ENCODE results near the gene SH2D5.

SH2D5 gene

GRCh38 chr1:20732588-20733359, at the start of gene SH2D5:
Gene SH2D5 (minus strand): TSS chr1:20732703. CDS start chr1:20728044, 4,659 bp downstream.
- DNase-seq (ENCODE audit: low spot score): peak; percentile 73

- no peak for DNase-seq (ENCODE audit: low spot score)
Observed at GRCh38 chr1:20775700-20776099, 43.2 kb upstream of the SH2D5 start.

- no peak for DNase-seq (ENCODE audit: low spot score)
Observed at GRCh38 chr1:20771780-20772179, 39.3 kb upstream of the SH2D5 start.

GRCh38 chr1:20770314-20771087, 38.0 kb upstream of the SH2D5 start:
- no peak for DNase-seq (ENCODE audit: low spot score)

- no peak for DNase-seq (ENCODE audit: low spot score)
Observed at GRCh38 chr1:20767271-20767670, 34.8 kb upstream of the SH2D5 start.

GRCh38 chr1:20763417-20763816, 30.9 kb upstream of the SH2D5 start:
- no peak for DNase-seq (ENCODE audit: low spot score)

GRCh38 chr1:20760322-20760721, 27.8 kb upstream of the SH2D5 start:
- no peak for DNase-seq (ENCODE audit: low spot score)

- DNase-seq (ENCODE audit: low spot score): no peak
Observed at GRCh38 chr1:20753589-20753988, 21.1 kb upstream of the SH2D5 start.

- DNase-seq (ENCODE audit: low spot score): no peak
Observed at GRCh38 chr1:20751462-20751990, 19.0 kb upstream of the SH2D5 start.

GRCh38 chr1:20742671-20743070, 10.2 kb upstream of the SH2D5 start:
- no peak for DNase-seq (ENCODE audit: low spot score)

- no peak for DNase-seq (ENCODE audit: low spot score)
Observed at GRCh38 chr1:20740781-20741180, 8.3 kb upstream of the SH2D5 start.

- DNase-seq (ENCODE audit: low spot score): no peak
Observed at GRCh38 chr1:20739225-20739624, 6.7 kb upstream of the SH2D5 start.

- no peak for DNase-seq (ENCODE audit: low spot score)
Observed at GRCh38 chr1:20735581-20736111, 3.1 kb upstream of the SH2D5 start.

GRCh38 chr1:20733360-20733975, 965 bp upstream of the SH2D5 start:
- no peak for DNase-seq (ENCODE audit: low spot score)

- DNase-seq (ENCODE audit: low spot score): peak; percentile 65
Observed at GRCh38 chr1:20732071-20732587, 374 bp downstream of the SH2D5 start.

GRCh38 chr1:20731057-20731991, 1.2 kb downstream of the SH2D5 start:
- no peak for DNase-seq (ENCODE audit: low spot score)

GRCh38 chr1:20730690-20731056, 1.8 kb downstream of the SH2D5 start:
- no peak for DNase-seq (ENCODE audit: low spot score)

- DNase-seq (ENCODE audit: low spot score): no peak
Observed at GRCh38 chr1:20729990-20730689, 2.4 kb downstream of the SH2D5 start.

- no peak for DNase-seq (ENCODE audit: low spot score)
Observed at GRCh38 chr1:20729155-20729931, 3.2 kb downstream of the SH2D5 start.
